ENCODE results near the gene AFAP1.

AFAP1 gene

DNA sequence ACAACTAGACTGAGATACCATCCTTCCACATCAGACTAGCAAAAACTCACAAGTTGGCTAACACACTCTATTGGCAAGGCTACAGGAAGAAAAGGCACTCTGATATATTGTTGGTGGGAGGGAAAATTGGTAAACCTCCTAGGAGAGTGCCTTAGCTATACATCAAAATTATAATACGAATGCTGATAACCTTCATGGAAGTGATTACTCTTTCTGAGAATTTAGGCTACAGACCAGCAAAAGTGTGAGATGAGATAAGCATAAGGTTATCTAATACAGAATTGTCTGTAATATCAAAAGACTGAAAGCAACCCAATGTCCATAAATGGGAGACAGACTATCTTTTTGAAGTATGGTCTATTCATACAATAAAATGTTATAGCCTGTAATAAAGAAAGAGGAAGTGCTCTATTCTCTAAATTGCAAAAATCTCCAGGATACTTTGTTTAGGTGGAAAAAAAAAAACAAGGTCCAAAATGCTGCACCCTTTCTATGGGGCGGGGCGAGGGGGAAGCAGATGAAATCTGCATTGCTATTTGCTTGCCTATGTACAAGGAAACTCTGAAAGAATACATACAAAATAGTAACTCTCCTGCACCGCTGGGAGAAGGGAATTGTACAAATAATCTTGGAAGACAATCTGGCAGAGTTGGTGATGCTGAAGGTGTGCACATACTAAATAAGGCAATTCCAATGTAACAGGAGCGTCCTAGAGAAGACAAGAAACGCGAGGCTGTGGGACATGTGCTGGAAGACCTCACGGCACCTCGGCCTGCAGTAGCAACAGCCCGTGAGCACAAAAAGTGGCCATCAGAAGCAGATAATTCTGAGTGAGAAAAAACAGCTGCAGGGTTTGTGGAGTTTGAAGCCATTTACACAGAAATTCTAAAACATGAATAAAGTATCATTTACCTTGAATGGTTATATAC lies 109.7 kb downstream of the AFAP1 start:
- Histone ChIP-seq H3K4me1 (ENCODE audit: control insufficient read depth, insufficient read depth, low read length) (no peaks in the 10 kb centered on the region), H3K4me3 (ENCODE audit: low read depth, low read length) (no peak overlapping the region), H3K27ac (ENCODE audit: extremely low read depth, low read depth, low read length) (no peak overlapping the region), H3K36me3 (ENCODE audit: control insufficient read depth in 2 of 2, insufficient read depth in 1 of 2, low read length in 2 of 2) (no peaks in the 10 kb centered on the region), H3K9me3 (ENCODE audit: control insufficient read depth, insufficient read depth, low read depth, low read length) (no peaks in the 10 kb centered on the region)
- TF ChIP-seq ZNF48 (tag by site-specific recombination; IDR thresholded peaks at IDR 0.05) (no peak), ZNF830 (tag by site-specific recombination; IDR thresholded peaks at IDR 0.05; ENCODE audit: low read depth) (no peak), ZNF560 (tag by site-specific recombination; IDR thresholded peaks at IDR 0.05; ENCODE audit: borderline replicate concordance) (no peak), GLIS2 (tag by site-specific recombination; IDR thresholded peaks at IDR 0.05) (no peak), ZNF2 (tag by site-specific recombination; IDR thresholded peaks at IDR 0.05) (no peak), ZSCAN23 (tag by site-specific recombination; IDR thresholded peaks at IDR 0.05) (no peak), ZSCAN16 (tag by site-specific recombination; IDR thresholded peaks at IDR 0.05) (no peak)
- POLR2A ChIA-PET: interaction anchor here (0.6 kb wide), 1 partner anchor 125 kb away, joined by 4 read pairs; no protein-coding TSS in a partner anchor
- CTCF ChIA-PET: interaction anchor here (0.6 to 1.8 kb wide), 3 partner anchors 16 to 588 kb away, joined by 3 to 6 read pairs (median 3); no protein-coding TSS in a partner anchor

DNA sequence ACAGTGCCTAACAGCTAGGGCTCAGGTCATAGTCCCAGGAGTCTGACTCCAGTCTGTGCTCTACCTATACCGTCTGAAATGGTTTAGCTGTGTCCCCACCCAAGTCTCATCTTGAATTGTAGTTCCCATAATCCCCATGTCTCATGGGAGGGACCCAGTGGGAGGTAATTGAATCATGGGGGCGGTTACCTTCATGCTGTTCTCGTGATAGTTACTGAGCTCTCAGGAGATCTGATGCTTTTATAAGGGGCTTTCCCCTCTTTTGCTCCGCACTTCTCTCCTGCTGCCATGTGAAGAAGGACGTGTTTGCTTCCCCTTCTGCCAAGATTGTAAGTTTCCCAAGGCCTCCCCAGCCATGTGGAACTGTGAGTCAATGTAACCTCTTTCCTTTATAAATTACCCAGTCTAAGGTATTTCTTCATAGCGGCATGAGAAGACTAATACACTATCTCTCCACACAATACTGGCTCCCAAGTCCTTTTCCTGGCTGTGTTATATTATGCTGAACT lies 110.8 kb downstream of the AFAP1 start:
- peak; percentile 92 for TF ChIP-seq SETDB1 (IDR thresholded peaks at IDR 0.05; ENCODE audit: insufficient read length, low read length)
- no peak for TF ChIP-seq ZNF404 (tag by site-specific recombination; IDR thresholded peaks at IDR 0.05)
- no peak for TF ChIP-seq TCF7L2 (IDR thresholded peaks at IDR 0.05; ENCODE audit: borderline replicate concordance, low read depth, low read length)
- TF ChIP-seq KLF7 (tag by site-specific recombination; IDR thresholded peaks at IDR 0.05; ENCODE audit: borderline replicate concordance): no peak
- TF ChIP-seq, protein P1, sequence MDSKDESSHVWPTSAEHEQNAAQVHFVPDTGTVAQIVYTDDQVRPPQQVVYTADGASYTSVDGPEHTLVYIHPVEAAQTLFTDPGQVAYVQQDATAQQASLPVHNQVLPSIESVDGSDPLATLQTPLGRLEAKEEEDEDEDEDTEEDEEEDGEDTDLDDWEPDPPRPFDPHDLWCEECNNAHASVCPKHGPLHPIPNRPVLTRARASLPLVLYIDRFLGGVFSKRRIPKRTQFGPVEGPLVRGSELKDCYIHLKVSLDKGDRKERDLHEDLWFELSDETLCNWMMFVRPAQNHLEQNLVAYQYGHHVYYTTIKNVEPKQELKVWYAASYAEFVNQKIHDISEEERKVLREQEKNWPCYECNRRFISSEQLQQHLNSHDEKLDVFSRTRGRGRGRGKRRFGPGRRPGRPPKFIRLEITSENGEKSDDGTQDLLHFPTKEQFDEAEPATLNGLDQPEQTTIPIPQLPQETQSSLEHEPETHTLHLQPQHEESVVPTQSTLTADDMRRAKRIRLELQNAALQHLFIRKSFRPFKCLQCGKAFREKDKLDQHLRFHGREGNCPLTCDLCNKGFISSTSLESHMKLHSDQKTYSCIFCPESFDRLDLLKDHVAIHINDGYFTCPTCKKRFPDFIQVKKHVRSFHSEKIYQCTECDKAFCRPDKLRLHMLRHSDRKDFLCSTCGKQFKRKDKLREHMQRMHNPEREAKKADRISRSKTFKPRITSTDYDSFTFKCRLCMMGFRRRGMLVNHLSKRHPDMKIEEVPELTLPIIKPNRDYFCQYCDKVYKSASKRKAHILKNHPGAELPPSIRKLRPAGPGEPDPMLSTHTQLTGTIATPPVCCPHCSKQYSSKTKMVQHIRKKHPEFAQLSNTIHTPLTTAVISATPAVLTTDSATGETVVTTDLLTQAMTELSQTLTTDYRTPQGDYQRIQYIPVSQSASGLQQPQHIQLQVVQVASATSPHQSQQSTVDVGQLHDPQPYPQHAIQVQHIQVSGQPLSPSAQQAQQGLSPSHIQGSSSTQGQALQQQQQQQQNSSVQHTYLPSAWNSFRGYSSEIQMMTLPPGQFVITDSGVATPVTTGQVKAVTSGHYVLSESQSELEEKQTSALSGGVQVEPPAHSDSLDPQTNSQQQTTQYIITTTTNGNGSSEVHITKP (tag by site-specific recombination; IDR thresholded peaks at IDR 0.05): peak; percentile 6
- Histone ChIP-seq H3K4me1 (ENCODE audit: control insufficient read depth, insufficient read depth, low read length) (no peaks in the 10 kb centered on the region), H3K36me3 (ENCODE audit: control insufficient read depth in 2 of 2, insufficient read depth in 1 of 2, low read length in 2 of 2) (no peaks in the 10 kb centered on the region), H3K27ac (ENCODE audit: extremely low read depth, low read depth, low read length) (no peak overlapping the region), H3K9me3 (ENCODE audit: control insufficient read depth, insufficient read depth, low read depth, low read length) (no peaks in the 10 kb centered on the region), H3K4me3 (ENCODE audit: low read depth, low read length) (no peak overlapping the region)
- ChIA-PET CTCF (interaction anchor here (1.4 to 1.5 kb wide), 2 partner anchors 15 to 158 kb away, joined by 3 to 5 read pairs; no protein-coding TSS in a partner anchor), POLR2A (no interaction called here)

DNA sequence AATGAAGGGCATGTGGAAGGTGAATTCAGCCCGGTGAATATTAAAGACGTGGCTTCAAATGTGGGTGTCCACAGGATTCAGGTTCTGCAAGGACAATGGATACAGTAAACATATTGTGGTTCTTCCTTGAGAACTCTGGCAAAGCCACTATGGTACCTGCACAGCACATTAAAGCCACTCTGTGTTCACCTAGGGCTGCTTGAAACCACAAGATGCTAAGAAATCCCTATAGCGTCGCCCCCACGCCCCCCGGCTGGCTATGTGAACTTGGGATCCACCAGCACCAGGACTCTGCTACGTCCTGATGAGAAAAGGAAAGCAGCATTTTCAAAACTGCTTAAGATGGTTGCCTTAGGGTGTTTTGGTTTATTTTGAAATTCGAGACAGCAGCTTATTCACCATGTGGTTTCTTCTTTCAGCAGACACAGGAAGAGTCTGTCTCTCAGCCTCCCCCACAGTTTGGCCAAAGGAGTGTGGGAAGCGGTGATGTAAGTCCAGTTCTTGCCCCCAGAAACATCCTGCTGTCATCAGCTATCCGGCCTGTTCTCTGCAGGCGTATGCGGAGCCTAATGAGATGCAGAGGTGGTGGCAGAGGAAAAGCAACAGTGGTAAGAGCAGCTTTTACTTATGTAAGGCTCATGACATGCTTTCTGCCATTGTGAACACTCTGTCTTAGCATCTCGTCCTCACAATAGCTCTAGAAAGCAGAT lies 111.5 kb downstream of the AFAP1 start:
- H3K36me3 ChIP-seq (ENCODE audit: control insufficient read depth in 2 of 2, insufficient read depth in 1 of 2, low read length in 2 of 2): no peaks in the 10 kb centered on the region
- no peaks in the 10 kb centered on the region for H3K4me1 ChIP-seq (ENCODE audit: control insufficient read depth, insufficient read depth, low read length)
- CTCF ChIA-PET: interaction anchor here (1.4 to 1.5 kb wide), 2 partner anchors 16 to 159 kb away, joined by 3 to 5 read pairs; no protein-coding TSS in a partner anchor
- POLR2A ChIA-PET: no interaction called here
- peak overlapping the region; percentile 35; the same call in 1 of the 2 replicates for H3K27ac ChIP-seq (ENCODE audit: extremely low read depth, low read depth, low read length)
- H3K9me3 ChIP-seq (ENCODE audit: control insufficient read depth, insufficient read depth, low read depth, low read length): no peaks in the 10 kb centered on the region
- H3K4me3 ChIP-seq (ENCODE audit: low read depth, low read length): no peak overlapping the region
- TF ChIP-seq, protein P2, sequence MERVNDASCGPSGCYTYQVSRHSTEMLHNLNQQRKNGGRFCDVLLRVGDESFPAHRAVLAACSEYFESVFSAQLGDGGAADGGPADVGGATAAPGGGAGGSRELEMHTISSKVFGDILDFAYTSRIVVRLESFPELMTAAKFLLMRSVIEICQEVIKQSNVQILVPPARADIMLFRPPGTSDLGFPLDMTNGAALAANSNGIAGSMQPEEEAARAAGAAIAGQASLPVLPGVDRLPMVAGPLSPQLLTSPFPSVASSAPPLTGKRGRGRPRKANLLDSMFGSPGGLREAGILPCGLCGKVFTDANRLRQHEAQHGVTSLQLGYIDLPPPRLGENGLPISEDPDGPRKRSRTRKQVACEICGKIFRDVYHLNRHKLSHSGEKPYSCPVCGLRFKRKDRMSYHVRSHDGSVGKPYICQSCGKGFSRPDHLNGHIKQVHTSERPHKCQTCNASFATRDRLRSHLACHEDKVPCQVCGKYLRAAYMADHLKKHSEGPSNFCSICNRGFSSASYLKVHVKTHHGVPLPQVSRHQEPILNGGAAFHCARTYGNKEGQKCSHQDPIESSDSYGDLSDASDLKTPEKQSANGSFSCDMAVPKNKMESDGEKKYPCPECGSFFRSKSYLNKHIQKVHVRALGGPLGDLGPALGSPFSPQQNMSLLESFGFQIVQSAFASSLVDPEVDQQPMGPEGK (tag by site-specific recombination; IDR thresholded peaks at IDR 0.05): peak; percentile 70
- TF ChIP-seq, protein P3, sequence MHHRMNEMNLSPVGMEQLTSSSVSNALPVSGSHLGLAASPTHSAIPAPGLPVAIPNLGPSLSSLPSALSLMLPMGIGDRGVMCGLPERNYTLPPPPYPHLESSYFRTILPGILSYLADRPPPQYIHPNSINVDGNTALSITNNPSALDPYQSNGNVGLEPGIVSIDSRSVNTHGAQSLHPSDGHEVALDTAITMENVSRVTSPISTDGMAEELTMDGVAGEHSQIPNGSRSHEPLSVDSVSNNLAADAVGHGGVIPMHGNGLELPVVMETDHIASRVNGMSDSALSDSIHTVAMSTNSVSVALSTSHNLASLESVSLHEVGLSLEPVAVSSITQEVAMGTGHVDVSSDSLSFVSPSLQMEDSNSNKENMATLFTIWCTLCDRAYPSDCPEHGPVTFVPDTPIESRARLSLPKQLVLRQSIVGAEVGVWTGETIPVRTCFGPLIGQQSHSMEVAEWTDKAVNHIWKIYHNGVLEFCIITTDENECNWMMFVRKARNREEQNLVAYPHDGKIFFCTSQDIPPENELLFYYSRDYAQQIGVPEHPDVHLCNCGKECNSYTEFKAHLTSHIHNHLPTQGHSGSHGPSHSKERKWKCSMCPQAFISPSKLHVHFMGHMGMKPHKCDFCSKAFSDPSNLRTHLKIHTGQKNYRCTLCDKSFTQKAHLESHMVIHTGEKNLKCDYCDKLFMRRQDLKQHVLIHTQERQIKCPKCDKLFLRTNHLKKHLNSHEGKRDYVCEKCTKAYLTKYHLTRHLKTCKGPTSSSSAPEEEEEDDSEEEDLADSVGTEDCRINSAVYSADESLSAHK (tag by site-specific recombination; IDR thresholded peaks at IDR 0.05): peak; percentile 62; the same call in 1 of the 2 replicates
- TF ChIP-seq ZIC2 (tag by site-specific recombination; IDR thresholded peaks at IDR 0.05) (0 out of 2 replicates have a peak, but pooled peaks have one; percentile 6), BCL11A (tag by site-specific recombination; IDR thresholded peaks at IDR 0.05; ENCODE audit: low read depth) (no peak), ZBTB17 (tag by site-specific recombination; IDR thresholded peaks at IDR 0.05) (peak; percentile 66), HOXC10 (CRISPR knock-in tag; IDR thresholded peaks at IDR 0.05) (no peak), ZNF837 (tag by site-specific recombination; IDR thresholded peaks at IDR 0.05) (no peak), ZNF221 (tag by site-specific recombination; IDR thresholded peaks at IDR 0.05; ENCODE audit: borderline replicate concordance) (no peak), ZNF404 (tag by site-specific recombination; IDR thresholded peaks at IDR 0.05) (no peak), GLIS1 (tag by site-specific recombination; IDR thresholded peaks at IDR 0.05) (peak; percentile 82)
